ENCODE measurements around the gene CCND3.

CCND3 gene

GRCh38 chr6:41941280-41942066 lies at the start of gene CCND3:
Gene CCND3, minus strand, starts transcription at chr6:41941808. Its CDS starts 159 bp downstream, at chr6:41941649.
- TF ChIP-seq ZNF274 (IDR thresholded peaks at IDR 0.05; ENCODE audit: low read depth, low read length), result no peak
- H3K4me3 ChIP-seq (ENCODE audit: low read length), result peak within 1 kb of the TSS; percentile 77

DNA sequence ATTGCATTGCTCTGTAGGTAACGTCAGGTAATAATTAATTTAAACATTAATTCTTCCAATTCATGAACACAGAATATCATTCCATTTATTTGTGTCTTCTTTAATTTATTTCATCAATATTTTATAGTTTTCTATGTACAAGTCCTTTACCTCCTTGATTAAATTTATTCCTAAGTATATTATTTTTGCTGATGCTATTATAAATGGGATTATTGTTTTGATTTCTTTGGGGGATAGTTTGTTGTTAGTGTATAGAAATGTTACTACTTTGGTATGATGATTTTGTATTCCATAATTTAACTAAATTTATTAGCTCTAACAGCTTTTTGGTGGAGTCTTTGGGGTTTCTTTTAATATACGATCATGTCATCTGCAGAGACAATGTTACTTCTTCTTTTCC lies 44.7 kb upstream of the CCND3 start:
- TF ChIP-seq ZNF274 (IDR thresholded peaks at IDR 0.05; ENCODE audit: low read depth, low read length), result no peak
- H3K4me3 ChIP-seq (ENCODE audit: low read length), result no peak overlapping the region

- no peak for TF ChIP-seq ZNF274 (IDR thresholded peaks at IDR 0.05; ENCODE audit: low read depth, low read length)
- no peak overlapping the region for H3K4me3 ChIP-seq (ENCODE audit: low read length)
These were observed 43.0 kb upstream of the CCND3 start for GRCh38 chr6:41984623-41985022.

DNA sequence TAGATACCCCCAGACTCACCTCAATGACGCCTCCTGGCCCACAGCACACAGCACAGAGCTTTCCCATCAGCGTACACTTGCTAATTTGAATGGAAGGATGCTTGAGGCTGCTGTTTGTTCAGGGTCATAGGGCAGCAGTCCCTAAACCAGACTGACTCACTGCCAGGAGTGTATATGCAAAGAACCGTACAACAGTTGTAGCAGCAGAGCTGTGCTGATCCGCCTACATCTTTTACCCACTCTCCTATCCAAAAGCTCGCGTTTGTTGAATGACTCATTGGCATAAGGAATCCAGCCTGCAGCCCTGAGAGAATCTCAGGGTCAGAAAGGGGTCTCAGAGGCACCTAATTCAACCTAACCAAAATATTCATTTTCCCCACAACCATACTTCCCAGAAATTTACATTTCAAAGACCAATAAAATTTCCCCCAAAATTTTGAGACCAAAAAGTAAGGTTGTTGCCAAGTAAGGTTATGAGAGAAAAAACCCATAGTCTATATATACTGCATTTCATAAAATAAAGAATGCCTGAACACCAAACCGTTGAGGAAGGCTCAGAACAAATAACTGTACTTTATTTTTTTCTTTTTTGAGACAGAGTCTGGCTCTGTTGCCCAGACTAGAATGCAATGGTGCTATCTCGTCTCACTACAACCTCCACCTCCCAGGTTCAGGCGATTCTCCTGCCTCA lies 35.3 kb upstream of the CCND3 start:
- no peak overlapping the region for H3K4me3 ChIP-seq (ENCODE audit: low read length)

GRCh38 chr6:41975276-41975675 lies 33.7 kb upstream of the CCND3 start:
- TF ChIP-seq ZNF274 (IDR thresholded peaks at IDR 0.05; ENCODE audit: low read depth, low read length), result no peak
- no peak overlapping the region for H3K4me3 ChIP-seq (ENCODE audit: low read length)

More for the DNA sequence above, 35.3 kb upstream of the CCND3 start:
- TF ChIP-seq ZNF274 (IDR thresholded peaks at IDR 0.05; ENCODE audit: low read depth, low read length), result no peak

DNA sequence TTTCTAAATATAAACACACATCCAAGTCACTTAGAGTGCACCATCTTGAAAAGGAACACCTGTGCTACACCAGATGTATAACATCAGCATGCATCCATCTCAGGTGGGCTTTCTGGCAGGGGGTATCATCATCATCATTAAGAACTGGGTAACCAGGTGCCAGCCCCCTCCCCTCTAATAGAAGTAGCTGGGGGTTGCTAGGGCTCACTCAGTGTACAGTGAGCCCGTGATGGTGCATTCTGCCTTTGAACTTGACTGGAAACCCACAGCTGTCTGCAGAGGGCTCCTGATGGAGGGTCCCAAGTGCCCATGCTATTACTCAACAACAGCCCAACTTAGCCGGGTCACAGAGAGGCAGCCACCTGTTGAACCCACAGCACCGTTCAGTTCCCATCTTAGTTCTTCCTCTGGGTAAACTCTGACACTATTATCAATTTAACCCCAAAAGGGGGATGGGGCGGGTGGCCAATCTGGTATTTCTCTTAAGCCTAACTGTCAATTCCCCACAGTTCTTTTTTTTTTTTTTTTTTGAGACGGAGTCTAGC lies 32.7 kb upstream of the CCND3 start:
- H3K4me3 ChIP-seq (ENCODE audit: low read length), result no peak overlapping the region
- TF ChIP-seq ZNF274 (IDR thresholded peaks at IDR 0.05; ENCODE audit: low read depth, low read length), result no peak

GRCh38 chr6:41972826-41973225 lies 31.2 kb upstream of the CCND3 start:
- TF ChIP-seq ZNF274 (IDR thresholded peaks at IDR 0.05; ENCODE audit: low read depth, low read length), result no peak
- no peak overlapping the region for H3K4me3 ChIP-seq (ENCODE audit: low read length)

GRCh38 chr6:41970436-41970846 lies 28.8 kb upstream of the CCND3 start:
- H3K4me3 ChIP-seq (ENCODE audit: low read length), result no peak overlapping the region
- no peak for TF ChIP-seq ZNF274 (IDR thresholded peaks at IDR 0.05; ENCODE audit: low read depth, low read length)

- no peak overlapping the region for H3K4me3 ChIP-seq (ENCODE audit: low read length)
- TF ChIP-seq ZNF274 (IDR thresholded peaks at IDR 0.05; ENCODE audit: low read depth, low read length), result no peak
These were observed 26.0 kb upstream of the CCND3 start for GRCh38 chr6:41967312-41968287.

- no peak overlapping the region for H3K4me3 ChIP-seq (ENCODE audit: low read length)
- no peak for TF ChIP-seq ZNF274 (IDR thresholded peaks at IDR 0.05; ENCODE audit: low read depth, low read length)
These were observed 25.3 kb upstream of the CCND3 start for GRCh38 chr6:41966961-41967311.

DNA sequence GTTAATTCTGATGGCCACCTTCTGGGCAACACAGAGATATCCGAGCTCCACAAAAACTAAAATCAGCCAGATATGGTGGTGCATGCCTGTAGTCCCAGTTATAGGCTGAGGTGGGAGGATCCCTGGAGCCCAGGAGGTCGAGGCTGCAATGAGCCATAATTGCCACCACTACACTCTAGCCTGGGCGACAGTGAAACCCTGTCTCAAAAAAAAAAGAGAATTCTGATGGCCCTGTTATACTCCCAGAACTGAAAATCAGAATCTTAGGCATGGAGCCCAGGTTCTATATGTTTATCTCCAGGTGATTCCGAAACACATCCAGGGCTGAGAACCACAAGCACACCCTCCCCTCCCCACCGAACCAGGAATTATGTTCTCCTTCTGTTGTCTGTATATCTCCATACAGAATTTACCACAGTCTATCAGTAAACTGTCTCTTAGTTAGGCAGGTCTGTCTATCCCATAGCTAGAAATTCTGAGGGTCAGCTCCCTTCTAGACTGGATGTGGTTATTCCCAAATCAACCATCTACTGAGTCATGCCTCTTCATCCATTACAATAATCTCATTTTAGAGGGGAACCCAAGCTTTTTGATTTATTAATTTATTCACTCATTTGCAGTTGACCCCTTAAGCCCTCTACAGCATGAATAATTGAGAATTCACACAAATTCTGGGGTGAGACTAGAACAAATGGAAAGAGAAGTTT lies 24.8 kb upstream of the CCND3 start:
- H3K4me3 ChIP-seq (ENCODE audit: low read length), result no peak overlapping the region
- no peak for TF ChIP-seq ZNF274 (IDR thresholded peaks at IDR 0.05; ENCODE audit: low read depth, low read length)

- no peak for TF ChIP-seq ZNF274 (IDR thresholded peaks at IDR 0.05; ENCODE audit: low read depth, low read length)
- H3K4me3 ChIP-seq (ENCODE audit: low read length), result no peak overlapping the region
These were observed 24.0 kb upstream of the CCND3 start for GRCh38 chr6:41965429-41966213.
